HPDE6-E6E7 (cell line): ENCODE data around the gene ATP11A.

Experiments
- DNase-seq: peaks from one replicate; pipeline ENCODE4 v3.0.0; 2011; ENCODE audit warnings: missing footprints; ENCODE audit errors: extremely low spot score

The ATP11A gene

DNA sequence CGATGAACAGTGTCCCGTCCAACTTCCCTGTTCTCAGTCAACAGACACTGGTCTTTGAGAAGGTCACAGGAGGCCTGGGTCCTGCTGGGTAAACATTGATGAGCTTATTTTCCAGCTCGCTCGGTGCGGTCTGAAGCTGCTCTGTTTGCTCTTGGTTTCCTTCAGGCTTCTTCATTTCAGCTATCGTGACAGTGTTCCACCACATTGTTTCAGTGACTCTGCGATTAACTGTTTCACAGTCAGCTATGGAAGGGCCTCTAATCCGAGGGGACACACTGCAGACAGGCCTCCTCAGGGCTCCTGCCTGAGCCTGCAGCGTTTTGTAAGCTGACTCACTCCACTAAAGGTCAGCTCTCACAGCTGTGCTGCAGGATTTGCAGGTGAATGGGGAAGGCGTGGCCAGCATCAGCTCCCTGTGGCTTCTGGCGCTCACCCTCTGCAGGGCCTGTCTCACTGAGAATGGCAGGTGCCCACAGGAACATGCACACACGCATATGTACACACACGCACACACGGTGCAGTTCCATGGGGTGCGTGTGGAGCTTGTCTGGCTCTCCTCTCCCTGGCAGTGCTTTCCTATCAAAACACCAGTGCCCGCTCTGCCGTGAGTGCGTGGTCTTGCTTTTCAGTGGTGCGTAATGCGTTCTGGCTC is 216.3 kb downstream of the ATP11A start:
- DNase-seq, result peak; percentile 39

DNA sequence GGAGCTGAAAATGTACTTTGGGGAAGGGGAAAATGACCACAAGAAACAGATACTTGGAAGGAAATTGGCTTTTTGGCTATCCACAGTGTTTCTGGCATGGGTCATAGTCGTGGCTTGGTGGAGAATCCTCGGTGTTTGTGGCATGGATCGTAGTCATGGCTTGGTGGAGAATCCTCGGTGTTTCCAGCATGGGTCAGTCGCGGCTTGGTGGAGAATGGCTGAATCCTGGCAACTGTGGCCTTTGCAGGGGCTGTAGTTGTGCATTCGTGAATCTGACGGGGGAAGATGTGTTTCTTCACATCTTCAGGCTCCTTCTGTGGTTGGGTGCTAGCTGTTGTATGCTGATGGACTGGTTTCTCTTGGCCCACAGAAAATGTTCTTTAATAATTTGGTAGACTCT is 217.4 kb downstream of the ATP11A start:
- no peak for DNase-seq

DNA sequence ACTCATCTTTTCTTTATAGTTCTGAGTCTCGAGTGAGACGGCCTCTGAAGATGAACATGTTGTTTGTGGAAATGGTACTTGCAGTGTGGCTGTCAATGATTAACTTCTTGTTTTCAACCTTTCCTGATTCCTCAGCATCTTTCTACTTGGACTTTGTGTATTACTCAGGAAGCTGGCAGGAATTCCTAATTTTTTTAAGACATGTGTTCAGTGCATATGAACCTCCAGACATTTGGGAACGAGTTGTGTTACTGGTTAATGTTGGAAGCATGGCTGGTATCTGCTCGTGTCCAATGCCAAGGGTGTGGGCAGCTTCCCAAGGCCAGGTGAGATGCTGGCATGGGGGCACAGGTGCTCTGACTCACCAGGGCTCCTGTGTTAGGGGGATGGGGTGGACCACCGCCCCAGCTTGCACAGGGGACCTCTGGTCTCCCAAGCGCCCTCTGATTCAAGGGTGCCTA is 218.1 kb downstream of the ATP11A start:
- no peak for DNase-seq

DNA sequence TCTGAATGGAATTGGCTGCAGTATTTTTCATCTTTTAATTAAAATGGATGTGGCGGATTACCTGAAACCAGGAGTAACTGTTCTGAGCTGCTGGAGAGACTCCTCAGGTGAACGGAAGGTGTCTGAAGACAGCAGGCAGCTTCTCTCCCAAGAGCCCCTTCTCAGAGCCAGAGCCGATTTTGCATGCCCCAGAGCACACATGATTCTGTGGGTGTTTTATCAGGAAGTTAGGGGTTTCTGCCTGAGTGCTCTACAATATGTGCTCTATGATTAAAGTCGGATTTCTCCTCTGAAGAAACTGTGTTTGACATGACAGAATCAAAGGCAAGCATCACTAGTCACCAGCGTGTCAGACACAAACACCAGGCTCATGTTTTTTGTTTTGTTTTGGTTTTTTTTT is 218.5 kb downstream of the ATP11A start:
- DNase-seq, result no peak

DNA sequence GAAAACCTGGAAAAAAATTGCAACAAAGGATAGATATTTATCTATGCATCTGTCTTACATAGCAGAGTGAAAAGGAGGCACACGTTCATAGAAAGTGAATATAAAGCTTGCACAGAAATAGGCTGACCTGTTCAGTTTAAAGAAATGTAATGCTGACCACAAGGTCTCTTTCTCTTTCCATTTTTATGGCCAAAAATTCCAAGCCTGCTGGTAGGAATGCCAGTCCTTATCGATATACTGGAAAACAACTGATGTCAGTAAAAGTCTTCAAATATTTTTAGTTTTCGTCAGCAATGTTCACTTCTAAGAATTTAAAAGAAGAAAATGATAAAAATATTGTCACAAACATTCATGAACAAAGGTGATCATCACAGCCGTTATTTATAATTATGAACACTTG is 220.2 kb downstream of the ATP11A start:
- DNase-seq, result no peak

DNA sequence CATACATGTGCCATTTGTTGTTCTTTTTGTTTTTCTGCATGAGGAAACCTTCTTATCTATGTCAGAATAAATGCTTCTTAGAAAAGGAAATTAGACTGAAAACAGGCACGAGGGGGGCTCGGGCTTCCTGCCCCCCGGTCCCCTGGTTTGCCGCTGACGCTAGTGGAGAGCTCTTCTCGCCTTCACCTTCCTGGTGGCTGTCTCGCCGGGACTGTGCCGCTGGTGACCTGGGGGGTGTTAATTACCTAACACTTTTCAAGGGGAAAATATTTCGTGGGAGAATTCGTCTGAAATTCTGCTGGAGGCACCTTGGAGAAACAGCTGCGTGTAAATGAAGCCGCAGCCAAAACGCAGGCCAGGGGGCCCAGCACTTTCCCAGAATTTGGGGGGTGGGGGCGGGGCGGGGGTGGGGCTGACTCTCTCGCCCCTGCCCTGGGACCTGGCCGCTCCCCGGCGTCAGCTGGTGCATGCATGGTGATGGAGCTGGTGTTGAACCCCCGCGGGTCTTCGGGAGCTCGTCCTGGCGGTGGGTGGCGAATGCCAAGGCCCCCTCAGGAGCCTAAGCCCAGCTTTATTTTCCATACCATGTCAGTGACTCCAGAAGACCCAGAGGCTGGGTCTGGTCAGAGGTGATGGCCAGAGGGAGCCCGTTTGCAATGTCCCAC is 220.9 kb downstream of the ATP11A start:
- no peak for DNase-seq

DNA sequence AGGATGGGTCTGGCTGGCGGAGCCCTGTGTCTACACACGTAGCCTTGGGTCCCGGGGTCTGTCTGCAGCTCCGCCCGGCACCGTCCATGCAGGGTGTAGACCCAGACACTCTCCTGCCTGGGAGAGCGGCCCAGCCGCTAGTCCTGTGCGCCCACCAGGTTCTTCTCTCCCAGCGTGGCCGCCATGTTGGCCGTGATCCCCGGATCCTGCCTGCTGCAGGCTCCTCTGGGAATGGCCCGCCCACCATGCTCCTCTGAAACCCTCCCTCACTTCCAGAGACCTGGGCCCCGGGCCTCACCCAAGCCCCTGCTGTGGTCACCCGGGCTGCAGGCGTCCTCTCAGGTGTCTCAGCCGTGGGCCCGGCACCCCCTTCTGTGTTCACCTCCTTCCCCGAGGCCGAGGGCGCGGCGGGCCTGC is 221.5 kb downstream of the ATP11A start:
- DNase-seq, result no peak

DNA sequence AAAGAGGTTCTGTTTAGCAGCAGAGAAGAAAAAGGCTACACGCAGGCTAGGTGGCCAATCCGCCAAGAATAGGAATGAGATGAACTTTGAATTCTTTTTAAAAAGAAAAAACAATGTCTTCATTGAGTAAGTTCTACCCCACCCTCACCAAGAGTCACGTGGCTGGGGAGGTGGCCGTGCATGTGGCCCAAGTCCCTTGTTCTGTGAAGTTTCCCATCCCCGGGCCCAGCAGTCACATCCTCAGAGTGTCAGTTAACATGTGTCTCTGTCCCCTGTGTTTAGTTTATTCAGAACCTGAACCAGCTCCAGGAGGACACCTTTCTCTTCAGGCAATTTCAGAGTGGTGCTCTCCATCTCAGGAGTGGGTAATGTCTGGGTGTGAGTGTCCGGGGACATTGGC is 222.0 kb downstream of the ATP11A start:
- no peak for DNase-seq

DNA sequence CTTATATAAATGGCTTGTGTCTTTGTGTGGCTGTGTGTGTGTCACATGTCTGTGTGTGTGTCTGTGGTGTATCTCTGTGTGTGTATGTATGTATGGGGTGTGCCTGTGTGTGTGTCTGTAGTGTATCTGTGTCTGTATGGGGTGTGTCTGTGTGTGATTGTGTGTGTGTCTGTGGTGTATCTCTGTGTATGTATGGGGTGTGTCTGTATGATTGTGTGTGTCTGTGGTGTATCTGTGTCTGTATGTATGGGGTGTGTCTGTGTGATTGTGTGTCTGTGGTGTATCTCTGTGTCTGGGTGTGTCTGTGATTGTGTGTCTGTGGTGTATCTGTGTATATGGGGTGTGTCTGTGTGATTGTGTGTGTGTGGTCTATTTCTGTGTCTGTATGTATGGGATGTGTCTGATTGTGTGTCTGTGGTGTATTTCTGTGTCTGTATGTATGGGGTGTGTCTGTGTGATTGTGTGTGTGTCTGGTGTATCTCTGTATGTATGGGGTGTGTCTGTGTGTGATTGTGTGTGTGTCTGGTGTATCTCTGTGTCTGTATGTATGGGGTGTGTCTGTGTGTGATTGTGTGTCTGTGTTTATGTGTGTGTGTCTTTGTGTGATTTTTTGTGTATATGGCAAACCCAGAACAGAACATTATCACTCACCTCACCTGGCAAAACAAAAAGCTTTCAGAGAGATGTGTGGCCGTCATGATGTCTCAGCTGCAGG is 223.0 kb downstream of the ATP11A start:
- no peak for DNase-seq

DNA sequence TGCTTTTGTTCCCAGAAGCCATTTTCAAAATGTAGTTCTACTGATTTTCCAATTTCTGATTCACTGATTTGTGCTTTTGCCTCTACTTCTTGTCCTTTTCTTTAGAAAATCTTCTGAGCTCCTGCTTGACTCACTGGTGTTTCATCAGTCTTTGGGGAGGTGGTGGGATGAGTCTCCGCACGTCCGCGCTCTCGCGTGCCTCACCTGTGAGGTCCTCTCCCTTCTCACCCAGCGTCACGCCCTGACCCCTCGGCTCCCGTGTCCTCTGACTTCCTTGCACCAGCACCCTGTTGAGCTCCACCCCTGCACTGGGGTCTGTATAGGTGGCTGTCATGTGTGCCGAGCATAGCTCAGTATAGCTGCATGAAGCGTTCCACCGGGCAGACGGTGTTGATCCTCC is 226.5 kb downstream of the ATP11A start:
- DNase-seq, result no peak

DNA sequence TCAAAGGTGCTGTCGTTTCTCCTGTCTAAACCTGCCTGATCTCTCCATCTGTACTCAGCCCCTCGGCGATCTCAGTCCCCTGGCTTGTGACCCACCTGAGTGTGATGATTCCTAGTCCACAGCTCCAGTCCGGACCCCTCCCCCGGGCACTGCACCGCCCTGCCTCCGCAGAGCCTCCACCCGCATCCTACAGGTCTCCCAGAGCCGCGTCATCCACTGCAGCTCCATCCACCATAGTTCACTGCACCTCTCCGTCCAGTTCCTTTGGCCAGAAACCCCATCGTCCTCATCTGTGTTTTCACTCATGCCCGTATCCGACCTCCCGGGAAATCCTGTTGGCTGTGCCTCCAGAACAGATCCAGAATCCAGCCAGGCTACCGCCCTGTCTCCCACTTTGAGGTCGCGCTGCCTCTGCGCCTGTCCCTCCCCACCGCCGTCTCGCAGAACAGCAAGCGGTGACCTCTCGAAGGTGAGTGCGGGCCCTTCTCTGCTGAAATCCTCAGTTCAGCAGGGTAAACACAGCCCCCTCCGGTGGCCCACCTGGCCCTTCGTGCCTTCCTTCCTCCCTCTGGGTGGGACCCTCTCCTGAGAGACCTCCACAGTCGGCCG is 227.3 kb downstream of the ATP11A start:
- no peak for DNase-seq

DNA sequence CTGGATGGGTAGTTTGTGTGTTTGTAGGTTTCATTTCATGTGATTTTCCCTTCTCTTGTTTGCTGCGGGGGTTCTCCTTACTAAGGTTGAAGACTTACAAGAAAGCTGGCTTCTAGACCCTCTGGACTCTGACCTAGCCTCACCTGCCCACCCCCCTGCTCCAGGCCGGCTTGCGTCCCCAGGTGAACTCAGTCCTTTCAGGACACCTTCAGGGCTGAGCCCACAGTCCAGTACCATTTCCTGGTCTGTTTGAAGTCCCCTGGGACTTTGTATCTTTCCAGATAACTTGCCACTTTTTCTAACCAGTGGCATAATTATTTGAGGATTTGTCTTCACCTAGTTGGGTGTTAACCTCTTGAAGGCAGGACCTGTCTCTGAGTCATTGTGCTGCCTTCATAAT is 227.9 kb downstream of the ATP11A start:
- DNase-seq, result no peak

DNA sequence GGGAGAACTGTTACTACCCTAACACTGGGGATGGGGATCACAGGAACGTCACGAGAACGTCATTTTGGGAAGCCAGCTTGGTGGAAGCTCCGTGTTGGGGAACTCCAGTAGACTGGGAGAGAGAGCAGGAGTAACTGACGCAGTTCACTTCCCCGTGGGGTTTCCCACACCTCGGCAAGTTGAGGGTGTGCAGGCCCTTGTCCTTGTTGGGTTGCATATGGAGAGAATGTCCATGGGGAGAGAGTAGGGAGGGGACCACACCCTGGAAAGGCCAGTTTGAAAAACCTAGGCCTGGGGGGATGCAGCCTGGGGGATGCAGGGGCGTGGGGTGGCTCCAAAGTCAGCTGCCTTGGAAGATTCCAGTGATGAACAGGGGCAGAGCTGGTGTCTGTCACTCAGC is 228.4 kb downstream of the ATP11A start:
- DNase-seq, result no peak

DNA sequence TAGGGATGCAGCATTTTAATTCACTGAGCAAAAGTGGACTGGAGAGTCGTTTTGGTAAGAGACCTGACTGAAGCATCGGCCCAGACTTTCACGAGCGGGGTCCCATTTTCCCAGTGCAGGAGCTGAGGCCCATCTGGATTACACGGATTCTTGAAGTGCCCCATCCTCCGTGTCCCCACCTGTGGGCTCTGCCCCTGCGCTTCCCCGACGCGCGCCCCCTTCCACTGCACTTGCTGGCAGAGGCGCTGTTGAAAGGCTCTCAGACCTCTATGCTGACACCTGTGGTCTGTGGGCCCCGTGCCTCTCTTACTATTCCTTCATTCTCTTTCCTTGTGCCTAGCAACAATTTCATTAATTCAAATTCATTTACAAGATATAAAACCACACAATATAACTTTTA is 228.9 kb downstream of the ATP11A start:
- no peak for DNase-seq

DNA sequence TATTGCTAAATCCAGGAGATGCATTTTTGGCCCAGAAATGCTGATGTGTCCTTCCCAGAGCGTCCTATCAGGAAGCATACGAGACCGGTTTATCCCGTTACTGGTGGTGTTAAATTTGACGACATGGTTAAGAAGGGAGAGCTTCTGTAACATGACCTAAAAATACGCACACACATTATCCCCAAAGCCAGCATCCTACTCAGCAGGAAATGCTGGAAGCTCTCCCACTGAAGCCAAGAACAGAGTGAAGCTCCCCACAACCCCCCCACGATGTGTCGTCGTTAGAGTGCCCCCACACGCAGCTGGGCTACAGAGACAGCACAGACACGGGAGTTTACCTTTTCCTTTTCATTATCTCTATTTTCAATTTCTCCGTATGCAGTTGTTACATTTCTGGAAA is 234.1 kb downstream of the ATP11A start:
- DNase-seq, result no peak

DNA sequence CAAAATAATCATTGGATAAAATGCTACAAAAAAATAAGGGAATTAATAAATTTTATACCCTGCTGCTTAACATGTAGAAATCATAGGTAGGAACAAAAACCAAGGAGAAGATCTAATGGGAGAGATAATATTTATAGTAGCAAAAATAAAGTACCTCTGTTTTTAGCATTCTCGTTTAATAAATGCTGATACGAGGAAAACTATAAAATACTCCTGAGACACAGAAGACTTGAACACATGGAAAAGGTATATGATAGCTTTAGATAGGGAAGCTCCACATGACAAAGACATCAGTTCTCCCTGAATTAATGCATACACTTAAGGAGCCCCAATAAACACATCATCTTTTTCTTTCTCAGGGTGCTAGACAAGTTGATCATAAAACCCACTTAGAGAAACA is 234.5 kb downstream of the ATP11A start:
- no peak for DNase-seq

DNA sequence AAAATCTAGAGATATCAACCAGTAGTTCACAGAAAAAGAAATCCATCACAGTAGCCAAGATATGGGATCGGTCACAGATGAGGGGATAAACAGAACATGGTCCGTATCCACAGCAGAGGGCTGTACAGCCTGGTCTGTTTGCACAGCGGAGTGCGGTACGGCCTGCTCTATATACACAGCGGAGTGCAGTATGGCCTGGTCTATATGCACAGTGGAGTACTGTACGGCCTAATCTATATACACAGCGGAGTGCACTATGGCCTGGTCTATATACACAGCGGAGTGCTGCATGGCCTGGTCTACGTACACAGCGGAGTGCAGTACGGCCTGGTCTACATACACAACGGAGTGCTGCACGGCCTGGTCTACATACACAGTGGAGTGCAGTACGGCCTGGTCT is 236.2 kb downstream of the ATP11A start:
- no peak for DNase-seq

DNA sequence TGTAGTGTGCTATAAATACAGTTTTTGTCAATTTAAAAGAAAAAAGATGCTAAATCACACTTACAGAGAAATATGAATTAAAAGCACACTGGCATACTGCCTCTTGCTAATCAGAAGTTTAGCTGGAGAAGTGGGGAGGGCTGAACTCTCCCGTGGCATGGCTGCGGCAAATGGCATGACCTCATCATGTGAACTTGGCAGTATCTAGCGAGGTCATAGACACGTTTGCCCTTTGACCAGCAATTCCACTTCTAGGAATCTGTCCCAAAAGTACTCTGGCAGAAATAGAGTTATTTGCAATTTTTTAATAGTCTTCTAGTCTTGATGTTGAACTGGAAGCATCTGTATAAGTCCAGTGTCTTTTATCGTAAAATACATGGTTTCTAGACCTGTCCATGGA is 237.2 kb downstream of the ATP11A start:
- no peak for DNase-seq

DNA sequence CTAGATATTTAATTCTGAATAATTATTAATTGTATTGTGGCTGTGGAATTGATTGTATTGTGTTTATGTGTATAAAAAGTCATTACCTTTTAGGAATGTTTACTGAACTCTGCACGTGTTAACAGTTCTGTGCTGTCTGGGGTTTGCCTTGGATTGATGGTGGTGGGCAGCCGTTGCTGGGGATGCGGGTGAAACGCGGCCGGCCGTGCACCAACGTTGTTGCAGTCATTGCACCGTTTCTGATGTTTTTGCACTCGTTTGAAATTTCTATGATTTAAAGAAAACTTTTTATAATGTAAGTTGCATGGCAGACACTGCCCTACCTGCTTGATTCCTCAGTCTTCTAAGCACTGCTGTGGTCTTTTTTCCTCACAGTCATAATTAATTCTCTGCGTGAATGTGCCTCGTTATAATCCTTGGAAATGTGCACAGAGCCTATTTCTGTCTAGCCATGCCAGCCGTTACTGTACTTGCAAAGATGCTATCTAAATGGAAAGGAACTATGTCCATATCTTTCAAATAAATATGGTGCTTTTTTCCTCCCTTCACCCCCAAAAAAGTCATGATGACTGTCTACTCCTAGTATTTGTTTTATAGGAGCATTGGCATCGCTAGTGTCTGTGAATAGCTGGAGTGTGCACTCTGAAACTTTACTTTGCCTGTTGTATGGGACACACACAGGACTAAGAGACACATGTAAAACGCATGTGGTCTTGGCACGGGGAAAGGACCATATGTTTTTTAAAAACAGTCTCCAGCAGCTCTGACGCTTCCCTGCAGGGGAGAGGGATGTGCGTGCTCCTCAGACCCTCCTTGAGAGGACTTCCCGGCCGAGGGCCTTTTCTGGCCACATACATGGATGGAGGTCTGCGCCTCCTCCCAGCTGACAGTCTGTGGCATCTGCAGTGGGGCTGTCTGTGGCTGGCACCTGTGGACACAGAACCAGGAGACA is 238.5 kb downstream of the ATP11A start:
- no peak for DNase-seq

DNA sequence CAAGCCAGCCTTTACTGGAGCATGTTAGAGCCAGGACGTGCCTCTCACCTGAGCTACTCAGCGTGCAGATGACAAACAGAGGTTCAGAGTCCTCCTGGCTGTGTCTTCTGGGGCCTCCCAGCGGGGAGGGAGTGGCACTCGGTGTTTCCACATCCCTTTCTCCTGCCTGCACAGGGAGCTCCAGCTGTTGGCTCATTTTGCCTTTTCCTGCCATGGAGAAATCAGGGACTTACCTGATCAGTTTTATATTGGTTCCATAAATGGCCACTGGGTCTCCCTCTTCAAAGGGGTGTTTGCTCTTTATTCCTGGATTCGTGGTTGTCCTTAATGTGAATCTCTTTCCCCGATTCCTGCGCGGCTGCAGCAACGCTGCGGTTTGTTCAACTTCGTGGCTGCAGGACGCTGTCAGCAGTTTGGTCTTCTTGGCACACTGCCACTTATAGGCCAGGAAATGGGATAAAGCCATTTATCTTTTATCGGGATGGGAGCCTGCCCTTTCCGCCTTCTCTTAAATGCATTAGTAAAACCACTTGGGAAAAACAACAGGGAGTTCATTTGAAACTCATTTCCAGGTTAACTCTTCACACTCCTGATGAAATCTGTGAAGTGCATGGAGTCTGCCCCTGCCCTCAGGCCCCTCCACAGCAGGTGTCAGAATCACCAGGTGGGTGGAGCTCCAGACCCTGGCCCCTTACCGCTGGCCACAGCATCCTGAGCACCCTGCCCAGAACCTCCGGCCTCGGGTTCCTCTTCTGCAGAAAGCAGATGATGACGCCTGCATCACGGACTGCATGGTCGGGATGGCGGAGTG is 239.3 kb downstream of the ATP11A start:
- no peak for DNase-seq

DNA sequence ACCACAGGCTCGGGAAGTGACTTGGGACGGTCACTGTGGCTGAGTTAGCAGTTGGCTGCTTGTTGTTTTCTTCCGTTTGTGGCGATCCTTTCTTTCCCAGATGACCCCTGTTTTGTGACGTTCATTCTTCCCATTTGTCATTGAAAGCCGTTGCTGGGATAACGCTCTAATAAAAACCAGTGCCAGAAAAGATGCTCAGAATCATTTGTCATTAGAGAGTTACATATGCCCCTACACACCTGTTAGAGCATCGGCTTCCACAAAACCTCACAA is 239.9 kb downstream of the ATP11A start:
- DNase-seq, result no peak
